ENCODE data around the gene FHOD1. TPM values are rescaled to one million over a fixed set of nuclear protein-coding genes. Genes with fewer than 3 reads are reported as not detected.

FHOD1 gene
- total RNA-seq, 3 donors from 2014 or later: 30.7 to 36.5 (median 34.1) TPM

- ATAC-seq (peak; percentile 84), DNase-seq (peak in 1 of 3 donors; percentile 54)
- no peaks in the 10 kb centered on the region for H3K4me1 ChIP-seq (ENCODE audit: low read depth)
- no peaks in the 10 kb centered on the region for H3K36me3 ChIP-seq (ENCODE audit: low read depth)
- no peak overlapping the region for H3K4me3 ChIP-seq
- H3K9me3 ChIP-seq: no peaks in the 10 kb centered on the region
- TF ChIP-seq, protein P1, sequence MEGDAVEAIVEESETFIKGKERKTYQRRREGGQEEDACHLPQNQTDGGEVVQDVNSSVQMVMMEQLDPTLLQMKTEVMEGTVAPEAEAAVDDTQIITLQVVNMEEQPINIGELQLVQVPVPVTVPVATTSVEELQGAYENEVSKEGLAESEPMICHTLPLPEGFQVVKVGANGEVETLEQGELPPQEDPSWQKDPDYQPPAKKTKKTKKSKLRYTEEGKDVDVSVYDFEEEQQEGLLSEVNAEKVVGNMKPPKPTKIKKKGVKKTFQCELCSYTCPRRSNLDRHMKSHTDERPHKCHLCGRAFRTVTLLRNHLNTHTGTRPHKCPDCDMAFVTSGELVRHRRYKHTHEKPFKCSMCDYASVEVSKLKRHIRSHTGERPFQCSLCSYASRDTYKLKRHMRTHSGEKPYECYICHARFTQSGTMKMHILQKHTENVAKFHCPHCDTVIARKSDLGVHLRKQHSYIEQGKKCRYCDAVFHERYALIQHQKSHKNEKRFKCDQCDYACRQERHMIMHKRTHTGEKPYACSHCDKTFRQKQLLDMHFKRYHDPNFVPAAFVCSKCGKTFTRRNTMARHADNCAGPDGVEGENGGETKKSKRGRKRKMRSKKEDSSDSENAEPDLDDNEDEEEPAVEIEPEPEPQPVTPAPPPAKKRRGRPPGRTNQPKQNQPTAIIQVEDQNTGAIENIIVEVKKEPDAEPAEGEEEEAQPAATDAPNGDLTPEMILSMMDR (IDR thresholded peaks at IDR 0.05): no peak
- intact Hi-C loops (cut with DNase I, micrococcal nuclease): no loop called here
Measured at GRCh38 chr16:67260426-67261063, 13.3 kb upstream of the FHOD1 start.

DNA sequence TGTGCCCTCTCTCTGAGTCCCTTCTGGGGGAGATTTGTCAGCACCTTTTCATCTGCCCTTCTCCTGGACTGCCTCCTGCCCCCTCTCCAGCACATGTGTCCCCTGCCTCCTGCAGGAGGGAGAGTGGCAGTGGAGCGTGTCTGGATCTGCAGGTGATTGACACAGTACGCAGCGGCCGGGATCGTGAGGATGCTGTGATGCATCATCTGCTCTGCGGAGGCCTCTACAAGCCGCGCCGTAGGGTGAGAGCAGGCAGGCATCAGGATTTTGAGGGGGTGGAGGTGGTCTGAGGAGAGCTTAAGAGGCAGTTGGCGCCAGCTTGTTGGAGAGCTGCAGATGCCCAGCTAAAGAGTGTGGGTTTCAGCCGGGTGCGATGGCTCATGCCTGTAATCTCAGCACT, 12.4 kb upstream of the FHOD1 start:
- Histone ChIP-seq H3K36me3 (ENCODE audit: low read depth) (no peaks in the 10 kb centered on the region), H3K4me1 (ENCODE audit: low read depth) (no peaks in the 10 kb centered on the region), H3K4me3 (no peak overlapping the region), H3K9me3 (no peaks in the 10 kb centered on the region)
- no peak for ATAC-seq
- peak in 1 of 3 donors; percentile 50 for DNase-seq
- TF ChIP-seq, protein P1 (IDR thresholded peaks at IDR 0.05): no peak
- intact Hi-C loops (cut with DNase I, micrococcal nuclease): no loop called here

GRCh38 chr16:67258161-67258835, 11.0 kb upstream of the FHOD1 start:
- no peaks in the 10 kb centered on the region for H3K9me3 ChIP-seq
- H3K36me3 ChIP-seq (ENCODE audit: low read depth): no peaks in the 10 kb centered on the region
- TF ChIP-seq, protein P1 (IDR thresholded peaks at IDR 0.05): no peak
- intact Hi-C loops (cut with DNase I, micrococcal nuclease): no loop called here
- peak in 1 of 3 donors; percentile 36 for DNase-seq
- no peak overlapping the region for H3K4me3 ChIP-seq
- ATAC-seq: no peak
- H3K4me1 ChIP-seq (ENCODE audit: low read depth): no peaks in the 10 kb centered on the region

GRCh38 chr16:67257486-67258160, 10.3 kb upstream of the FHOD1 start:
- Histone ChIP-seq H3K9me3 (no peaks in the 10 kb centered on the region), H3K4me1 (ENCODE audit: low read depth) (no peaks in the 10 kb centered on the region), H3K36me3 (ENCODE audit: low read depth) (no peaks in the 10 kb centered on the region), H3K4me3 (no peak overlapping the region)
- DNase-seq (peak in 2 of 3 donors; percentile 7 to 24), ATAC-seq (no peak)
- intact Hi-C loops (cut with DNase I, micrococcal nuclease): no loop called here
- TF ChIP-seq, protein P1 (IDR thresholded peaks at IDR 0.05): no peak

DNA sequence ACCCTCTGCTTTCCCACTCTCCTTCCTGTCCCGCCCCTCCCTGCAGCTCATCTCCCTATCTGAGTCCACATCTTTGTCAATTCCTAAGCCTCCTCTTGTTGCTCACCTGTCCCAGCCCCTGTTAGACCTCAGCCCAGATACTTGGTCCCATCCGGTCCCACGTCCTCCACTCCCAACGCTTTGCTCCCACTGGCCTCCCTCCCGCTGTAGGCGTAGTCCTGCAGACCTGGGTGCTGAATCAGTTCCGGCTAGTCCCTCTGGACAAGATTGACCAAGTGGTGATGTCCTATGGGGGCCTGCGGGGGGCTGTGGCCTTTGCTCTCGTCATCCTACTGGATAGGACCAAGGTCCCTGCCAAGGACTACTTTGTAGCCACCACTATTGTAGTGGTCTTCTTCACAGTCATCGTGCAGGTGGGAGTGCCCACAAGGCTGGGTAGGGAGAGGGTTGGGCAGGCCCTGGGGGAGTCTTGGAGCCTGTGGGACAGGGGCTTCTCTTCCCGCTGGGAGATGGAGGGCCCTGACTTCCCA, 9.5 kb upstream of the FHOD1 start:
- no peaks in the 10 kb centered on the region for H3K36me3 ChIP-seq (ENCODE audit: low read depth)
- H3K9me3 ChIP-seq: no peaks in the 10 kb centered on the region
- DNase-seq (peak in 2 of 3 donors; percentile 8 to 37), ATAC-seq (no peak)
- no peaks in the 10 kb centered on the region for H3K4me1 ChIP-seq (ENCODE audit: low read depth)
- TF ChIP-seq, protein P1 (IDR thresholded peaks at IDR 0.05): no peak
- intact Hi-C loops (cut with DNase I, micrococcal nuclease): no loop called here
- no peak overlapping the region for H3K4me3 ChIP-seq

All from mucosa of descending colon (tissue), 3 donors.